Right hindlimb (tissue), 1 donor: ENCODE measurements around the gene RUNX2.

Experiments used
- DNase-seq: peaks from one replicate; pipeline ENCODE4 v3.0.0-alpha.2; 2018

RUNX2 gene

GRCh38 chr6:45595010-45595851 lies 267.1 kb downstream of the RUNX2 start:
- no peak for DNase-seq

GRCh38 chr6:45597424-45597823 lies 269.3 kb downstream of the RUNX2 start:
- no peak for DNase-seq

GRCh38 chr6:45599053-45599452 lies 270.9 kb downstream of the RUNX2 start:
- no peak for DNase-seq

- DNase-seq, result no peak
Observed at GRCh38 chr6:45605971-45606370, 277.8 kb downstream of the RUNX2 start.

GRCh38 chr6:45606831-45607400 lies 278.8 kb downstream of the RUNX2 start:
- DNase-seq, result no peak

GRCh38 chr6:45607798-45608197 lies 279.7 kb downstream of the RUNX2 start:
- DNase-seq, result no peak

GRCh38 chr6:45608252-45608913 lies 280.3 kb downstream of the RUNX2 start:
- no peak for DNase-seq

- no peak for DNase-seq
Observed at GRCh38 chr6:45609141-45609638, 281.1 kb downstream of the RUNX2 start.

GRCh38 chr6:45610374-45610773 lies 282.2 kb downstream of the RUNX2 start:
- DNase-seq, result no peak

- DNase-seq, result no peak
Observed at GRCh38 chr6:45610832-45611231, 282.7 kb downstream of the RUNX2 start.

- no peak for DNase-seq
Observed at GRCh38 chr6:45611491-45611890, 283.4 kb downstream of the RUNX2 start.

GRCh38 chr6:45613656-45614055 lies 285.5 kb downstream of the RUNX2 start:
- peak; percentile 71 for DNase-seq

- no peak for DNase-seq
Observed at GRCh38 chr6:45614488-45615285, 286.6 kb downstream of the RUNX2 start.

- no peak for DNase-seq
Observed at GRCh38 chr6:45616209-45616608, 288.1 kb downstream of the RUNX2 start.

GRCh38 chr6:45617441-45617840 lies 289.3 kb downstream of the RUNX2 start:
- DNase-seq, result no peak

GRCh38 chr6:45618259-45618658 lies 290.1 kb downstream of the RUNX2 start:
- no peak for DNase-seq

GRCh38 chr6:45619211-45619760 lies 291.2 kb downstream of the RUNX2 start:
- DNase-seq, result no peak

GRCh38 chr6:45619994-45620471 lies 291.9 kb downstream of the RUNX2 start:
- no peak for DNase-seq

GRCh38 chr6:45624228-45624627 lies 296.1 kb downstream of the RUNX2 start:
- DNase-seq, result no peak

GRCh38 chr6:45625191-45625664 lies 297.1 kb downstream of the RUNX2 start:
- no peak for DNase-seq

GRCh38 chr6:45626087-45626891 lies 298.2 kb downstream of the RUNX2 start:
- no peak for DNase-seq
